AML-193 (cell line): ENCODE results near the gene DPM1.
A peak's percentile ranks its signal among the peaks of the same experiment; 100 is the strongest.

Experiments used
- DNase-seq, 2 experiments: peaks; one replicate each; lab custom pipeline; 2025; lab: John Stamatoyannopoulos, UW

The DPM1 gene

GRCh38 chr20:50930976-50931305, 27.4 kb downstream of the DPM1 start:
- DNase-seq = no peak

GRCh38 chr20:50930139-50930975, 28.0 kb downstream of the DPM1 start:
- no peak for DNase-seq

DNA sequence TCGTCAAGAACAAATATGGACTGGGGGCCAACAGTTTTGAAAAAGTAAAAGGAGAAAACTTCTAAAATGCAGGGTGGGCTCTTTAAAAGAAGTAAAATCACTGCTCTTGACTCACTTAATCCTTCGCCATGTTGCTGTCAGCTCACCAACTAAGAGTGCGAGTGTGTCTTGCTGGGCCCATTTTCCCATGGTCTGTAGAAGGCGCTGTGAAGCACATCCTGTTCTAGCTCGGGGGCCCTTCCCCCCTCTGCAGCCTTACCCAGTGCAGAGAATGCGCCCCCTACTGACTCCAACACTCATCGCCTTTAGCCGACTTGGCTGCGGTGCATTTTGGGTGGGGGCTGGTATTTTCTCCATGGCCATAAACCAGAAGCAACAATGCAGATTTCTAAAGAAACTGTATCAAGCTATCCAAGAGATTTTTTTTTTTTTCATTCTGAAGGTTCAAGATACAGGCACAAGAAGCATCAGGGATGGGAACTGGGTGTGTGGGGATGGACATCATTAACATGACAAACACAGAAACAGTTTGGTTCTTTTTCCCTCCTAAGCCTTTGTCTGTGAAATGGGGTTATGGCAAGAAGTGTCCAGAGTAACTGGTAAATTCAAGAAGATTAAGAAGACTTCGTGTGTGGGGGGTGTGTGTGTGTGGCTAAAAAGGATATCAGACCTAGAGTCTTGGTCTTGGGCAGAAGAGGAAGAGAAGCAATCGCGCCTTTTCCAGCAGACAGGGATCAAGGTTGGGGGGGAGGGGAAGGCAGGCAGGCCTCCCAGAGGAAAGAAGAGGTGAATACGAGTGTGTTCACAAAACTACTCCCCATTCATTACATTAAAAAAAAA, 28.8 kb downstream of the DPM1 start:
- DNase-seq = peak; percentile 93 to 94

DNA sequence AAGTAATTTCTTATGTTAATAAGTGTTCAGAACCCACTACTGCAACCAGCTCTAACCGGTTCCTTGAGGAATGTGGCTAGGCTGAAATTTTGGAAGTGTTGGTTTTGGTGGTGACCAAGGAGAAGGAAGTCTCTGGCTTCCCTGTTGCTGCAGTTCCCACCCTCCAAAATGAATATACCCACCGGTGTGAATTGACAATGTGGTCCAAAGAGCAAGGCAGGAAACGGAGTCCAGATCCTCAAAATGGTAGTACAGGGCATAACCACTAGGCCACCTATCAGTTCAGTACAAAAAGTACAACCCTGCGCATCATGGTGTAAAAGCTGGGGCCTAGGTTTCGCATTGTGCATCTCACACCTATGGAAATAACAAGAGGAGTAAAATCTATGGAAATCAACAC, 29.9 kb downstream of the DPM1 start:
- DNase-seq = no peak

GRCh38 chr20:50926530-50926929, 31.8 kb downstream of the DPM1 start:
- no peak for DNase-seq

DNA sequence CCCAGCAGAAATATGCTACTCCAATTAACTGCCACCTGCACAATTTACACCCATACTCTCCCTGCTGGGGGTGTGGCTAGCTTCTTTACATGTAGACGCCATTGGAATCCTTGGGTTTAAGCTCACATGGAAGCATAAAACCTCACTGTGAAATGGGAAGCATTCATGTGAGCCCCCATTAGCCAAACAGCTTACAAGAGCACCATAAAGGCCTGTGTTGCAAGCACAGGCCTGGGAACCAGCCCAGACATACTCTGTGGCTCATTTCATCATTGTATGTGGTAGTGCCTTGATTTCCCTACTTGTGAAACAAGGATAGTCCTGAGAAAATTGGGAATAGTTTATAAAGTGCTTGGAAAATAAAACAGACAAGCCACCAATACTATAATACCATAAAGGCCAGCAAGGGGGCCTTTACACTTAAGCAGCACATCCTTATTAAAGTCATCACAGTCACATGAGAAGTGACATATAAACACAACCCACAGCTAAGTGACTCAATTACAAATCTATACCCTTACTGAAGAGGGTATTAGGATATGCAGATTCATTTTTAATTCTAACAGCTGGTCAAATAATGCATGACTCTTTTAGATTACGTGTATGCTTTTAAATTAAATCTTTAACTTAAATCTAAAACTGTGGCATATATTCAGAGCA, 33.9 kb downstream of the DPM1 start:
- DNase-seq = no peak

DNA sequence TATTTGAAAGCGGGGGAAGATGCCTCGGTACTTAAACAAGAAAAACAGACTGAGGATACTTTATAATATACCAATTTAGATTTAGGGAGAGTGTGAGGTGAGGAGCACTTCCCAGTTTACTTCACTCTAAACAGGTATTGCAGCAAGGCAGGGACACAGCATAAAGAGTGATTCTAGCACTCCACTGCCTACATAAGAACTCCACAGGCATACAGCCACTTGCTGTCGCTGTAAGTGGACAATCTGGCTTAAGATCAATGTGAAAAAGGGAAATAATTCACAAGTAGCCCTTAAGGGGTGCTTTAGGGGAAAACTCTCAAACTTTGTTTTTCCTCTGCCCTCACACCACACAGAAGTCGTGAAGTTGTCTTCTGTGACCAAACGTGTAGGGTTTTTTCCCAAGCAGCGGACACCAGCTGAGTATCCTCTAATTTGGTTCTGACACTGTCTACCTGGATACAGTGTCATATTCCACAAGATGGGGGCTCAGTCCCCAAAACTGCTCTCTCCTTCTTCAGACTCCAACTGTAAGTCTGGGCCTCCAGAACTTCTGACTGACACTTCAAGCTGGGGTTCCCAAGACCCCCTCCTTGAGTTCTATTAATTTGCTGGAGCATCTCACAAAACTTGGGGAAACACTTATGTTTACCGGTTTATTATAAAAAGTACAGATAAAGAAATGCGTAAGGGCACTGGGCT, 36.4 kb downstream of the DPM1 start:
- no peak for DNase-seq

DNA sequence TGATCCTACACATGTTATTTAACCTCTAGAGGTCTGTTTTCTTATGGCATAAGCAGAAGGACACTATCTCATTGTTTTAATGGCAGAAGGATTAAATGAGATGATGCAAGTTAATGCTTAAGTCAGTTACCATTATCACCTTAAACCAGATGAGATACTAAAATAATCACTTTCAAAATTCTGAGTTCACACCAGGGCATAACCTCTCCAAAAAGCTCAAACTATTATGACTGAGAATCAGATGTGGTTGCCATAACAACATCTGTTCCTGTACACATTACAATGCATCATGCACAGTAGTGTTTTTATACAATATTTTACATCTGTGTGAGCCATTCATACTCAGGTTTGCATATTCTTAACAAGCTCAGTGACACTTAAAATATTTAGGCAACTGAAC, 37.3 kb downstream of the DPM1 start:
- no peak for DNase-seq

- DNase-seq = no peak
These were observed 38.8 kb downstream of the DPM1 start for GRCh38 chr20:50919567-50919966.

DNA sequence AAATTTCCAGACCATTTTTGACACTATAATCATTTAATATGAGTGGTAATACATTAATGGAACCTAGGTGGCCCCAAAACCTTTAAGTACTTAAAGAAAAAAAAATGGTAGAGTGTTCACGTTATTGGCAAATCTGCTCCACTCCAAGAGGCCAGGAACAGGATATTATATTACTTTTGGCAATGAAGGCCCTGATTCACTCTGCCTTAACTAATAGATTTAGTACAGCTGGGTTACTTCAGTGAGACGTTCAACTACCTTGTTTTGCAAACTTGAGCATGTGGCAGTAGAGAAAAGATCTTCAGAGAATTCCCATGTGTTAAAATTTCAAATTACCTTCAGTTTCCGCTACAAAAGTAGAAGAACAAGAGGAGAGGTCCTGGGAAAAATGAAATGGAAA, 39.9 kb downstream of the DPM1 start:
- DNase-seq = no peak

DNA sequence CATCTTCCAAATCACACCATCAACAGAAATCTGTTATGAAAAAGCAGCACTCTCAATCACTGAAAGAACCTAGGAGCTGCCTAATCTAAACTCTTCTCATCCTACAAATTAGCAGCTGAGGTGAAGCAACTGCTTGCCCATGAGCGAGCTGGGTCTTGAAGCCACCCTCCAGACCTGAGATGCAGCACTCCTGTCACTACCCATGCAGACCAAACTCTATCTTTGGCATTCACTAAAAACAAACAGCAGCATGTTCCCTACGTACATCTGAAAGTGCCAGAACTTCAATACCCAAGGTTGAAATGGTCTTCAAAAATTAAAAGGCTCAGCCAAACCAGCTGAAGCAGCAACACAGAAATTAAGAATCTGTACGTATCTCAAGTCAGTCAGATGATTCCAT, 41.4 kb downstream of the DPM1 start:
- DNase-seq = no peak

GRCh38 chr20:50916257-50916656, 42.1 kb downstream of the DPM1 start:
- no peak for DNase-seq

- DNase-seq = no peak
These were observed 42.9 kb downstream of the DPM1 start for GRCh38 chr20:50915424-50915823.

DNA sequence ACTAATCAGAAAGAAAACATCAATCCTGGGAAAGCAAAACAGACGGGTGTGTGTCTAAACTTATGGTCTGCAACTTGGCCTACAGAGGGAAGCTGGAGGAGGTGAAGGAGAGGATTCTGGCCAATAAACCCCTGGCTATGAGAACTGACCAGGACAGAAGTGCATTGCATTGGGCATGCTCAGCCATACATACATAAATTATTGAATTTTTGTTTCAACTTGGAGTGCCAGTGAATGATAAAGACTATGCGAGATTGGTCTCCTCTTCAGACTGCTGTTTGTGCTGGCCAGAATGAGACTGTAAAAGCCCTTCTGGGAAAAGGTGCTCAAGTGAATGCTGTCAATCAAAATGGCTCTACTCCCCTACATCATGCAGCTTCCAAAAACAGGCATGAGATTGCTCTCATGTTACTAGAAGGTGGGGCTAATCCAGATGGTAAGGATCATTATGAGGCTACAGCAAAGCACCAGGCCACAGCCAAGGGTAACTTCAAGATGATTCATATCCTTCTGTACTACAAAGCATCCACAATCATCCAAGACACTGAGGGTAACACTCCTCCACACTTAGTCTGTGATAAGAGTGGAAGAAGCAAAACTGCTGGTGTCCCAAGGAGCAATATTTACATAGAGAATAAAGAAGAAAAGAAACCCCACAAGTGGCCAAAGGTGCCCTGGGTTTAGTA, 44.5 kb downstream of the DPM1 start:
- DNase-seq = no peak

DNA sequence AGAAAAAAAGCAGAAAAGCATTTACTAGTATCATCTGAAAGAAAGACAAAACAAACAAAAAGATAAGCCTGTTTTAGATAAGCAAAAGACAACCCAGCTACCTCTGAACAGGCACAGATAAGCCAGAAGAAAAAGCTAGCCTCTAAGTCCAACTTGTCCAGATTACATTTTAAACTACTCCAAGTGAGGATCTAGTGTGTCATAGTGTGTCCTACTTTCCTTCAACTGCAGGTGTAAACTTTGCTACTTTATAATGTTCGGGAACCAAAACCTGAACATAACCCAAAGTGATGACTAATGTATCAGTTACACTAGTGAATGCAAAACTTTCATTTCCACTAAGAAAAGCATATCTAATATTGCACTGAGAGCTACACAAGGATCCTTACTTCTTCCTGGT, 46.6 kb downstream of the DPM1 start:
- DNase-seq = no peak

GRCh38 chr20:50911030-50911429, 47.3 kb downstream of the DPM1 start:
- no peak for DNase-seq

GRCh38 chr20:50909413-50909812, 48.9 kb downstream of the DPM1 start:
- no peak for DNase-seq

- no peak for DNase-seq
These were observed 54.2 kb downstream of the DPM1 start for GRCh38 chr20:50904067-50904570.

DNA sequence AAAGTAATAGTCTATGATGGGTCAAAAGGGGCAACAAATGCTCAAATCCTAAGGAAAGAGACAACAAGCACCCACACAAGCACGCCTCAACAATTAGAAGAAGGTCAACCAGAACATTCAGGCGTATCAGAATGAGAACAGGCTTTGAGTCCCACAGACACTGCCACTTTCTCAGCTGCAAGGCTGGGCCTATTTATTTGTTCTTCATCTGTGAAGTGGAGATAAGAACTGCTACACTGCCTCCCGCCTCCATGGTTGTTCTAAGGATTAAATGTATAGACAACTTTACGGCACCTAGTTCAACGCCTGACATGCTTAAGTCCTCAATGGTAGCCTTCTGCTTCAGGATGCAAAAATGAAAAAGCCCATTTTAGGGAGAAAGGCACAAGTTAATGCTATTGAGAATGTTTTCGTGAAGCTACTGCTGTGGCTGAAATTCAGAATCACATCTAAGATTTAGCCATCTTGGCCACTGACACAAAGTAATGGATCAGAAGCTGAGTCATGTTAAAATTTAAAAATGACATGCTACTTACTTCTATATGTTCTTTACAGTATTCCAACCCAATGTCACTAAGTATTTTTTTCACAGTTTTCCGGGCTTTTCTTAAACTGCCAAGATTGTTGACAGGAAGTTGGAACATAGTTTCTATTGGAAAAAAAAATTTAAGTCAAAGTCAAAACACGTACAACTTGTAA, 54.8 kb downstream of the DPM1 start:
- DNase-seq = no peak

DNA sequence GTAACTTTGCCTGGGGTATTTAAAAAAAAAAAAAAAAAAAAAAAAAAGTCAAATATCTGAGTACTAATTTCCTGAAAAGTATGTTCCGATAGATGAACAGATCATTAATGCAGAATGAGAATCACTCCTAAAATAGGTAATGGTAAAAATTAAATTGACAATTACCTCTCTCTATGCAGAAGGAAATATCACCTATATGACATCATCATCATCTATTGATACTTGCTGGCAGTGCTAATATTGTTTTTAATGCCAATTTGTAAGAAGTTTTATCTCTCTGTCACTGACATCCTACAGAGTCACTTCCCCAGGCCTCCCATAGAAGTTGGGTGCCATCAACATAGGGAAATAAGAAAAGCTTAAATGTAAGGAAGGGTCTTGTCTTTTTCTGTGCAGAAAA, 57.0 kb downstream of the DPM1 start:
- no peak for DNase-seq

DNA sequence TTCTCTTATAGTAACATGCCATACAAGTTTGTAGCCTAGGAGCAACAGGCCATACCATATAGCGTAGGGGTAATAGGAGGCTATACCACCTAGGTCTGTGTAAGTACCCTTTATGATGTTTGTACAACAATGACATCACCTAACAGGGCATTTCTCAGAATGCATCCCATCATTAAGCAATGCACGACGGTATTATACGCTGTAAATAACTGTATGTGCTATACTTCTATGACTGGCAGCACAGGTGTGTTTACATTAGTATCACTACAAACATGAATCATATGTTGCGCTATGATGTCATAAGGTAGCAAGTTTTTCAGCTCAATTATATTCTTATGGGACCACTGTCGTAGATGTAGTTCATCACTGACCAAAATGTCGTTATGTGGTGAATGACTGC, 58.1 kb downstream of the DPM1 start:
- DNase-seq = no peak
